Superior temporal gyrus (tissue), 1 donor: ENCODE measurements around the gene PAMR1.
"Not testable (repeated sequence)": the region's sequence is repeated elsewhere in the genome, so short reads cannot be mapped to it uniquely, and the experiment has no call there.

Experiments used
- DNase-seq: peaks from one replicate; pipeline ENCODE4 v3.0.0-alpha.2; 2016; ENCODE audit errors: extremely low spot score

PAMR1 gene

GRCh38 chr11:35545391-35546003 is 20.1 kb upstream of the PAMR1 start:
- no peak for DNase-seq

GRCh38 chr11:35543481-35543880 is 18.1 kb upstream of the PAMR1 start:
- DNase-seq: no peak

GRCh38 chr11:35541621-35542375 is 16.4 kb upstream of the PAMR1 start:
- DNase-seq: no peak

GRCh38 chr11:35540526-35540925 is 15.1 kb upstream of the PAMR1 start:
- DNase-seq: no peak

- no peak for DNase-seq
These were observed 14.4 kb upstream of the PAMR1 start for GRCh38 chr11:35539781-35540281.

- DNase-seq: no peak
These were observed 13.8 kb upstream of the PAMR1 start for GRCh38 chr11:35539256-35539655.

GRCh38 chr11:35536470-35536869 is 11.1 kb upstream of the PAMR1 start:
- DNase-seq: no peak

- no peak for DNase-seq
These were observed 5.8 kb upstream of the PAMR1 start for GRCh38 chr11:35531246-35531645.

GRCh38 chr11:35529971-35530495 is 4.6 kb upstream of the PAMR1 start:
- no peak for DNase-seq

GRCh38 chr11:35526370-35526792 is 965 bp upstream of the PAMR1 start:
- DNase-seq: no peak

- DNase-seq: no peak
These were observed 636 bp downstream of the PAMR1 start for GRCh38 chr11:35524780-35525179.

- no peak for DNase-seq
These were observed 1.6 kb downstream of the PAMR1 start for GRCh38 chr11:35523861-35524260.

GRCh38 chr11:35523331-35523768 is 2.1 kb downstream of the PAMR1 start:
- no peak for DNase-seq

- not testable (repeated sequence) for DNase-seq
These were observed 3.3 kb downstream of the PAMR1 start for GRCh38 chr11:35522091-35522490.

GRCh38 chr11:35520376-35520775 is 5.0 kb downstream of the PAMR1 start:
- DNase-seq: no peak

GRCh38 chr11:35518766-35519165 is 6.7 kb downstream of the PAMR1 start:
- no peak for DNase-seq

- no peak for DNase-seq
These were observed 7.9 kb downstream of the PAMR1 start for GRCh38 chr11:35517481-35517880.

- no peak for DNase-seq
These were observed 9.0 kb downstream of the PAMR1 start for GRCh38 chr11:35516403-35516802.

- DNase-seq: no peak
These were observed 10.2 kb downstream of the PAMR1 start for GRCh38 chr11:35515224-35515623.

GRCh38 chr11:35514481-35514880 is 10.9 kb downstream of the PAMR1 start:
- no peak for DNase-seq

- no peak for DNase-seq
These were observed 13.8 kb downstream of the PAMR1 start for GRCh38 chr11:35511666-35512065.

- no peak for DNase-seq
These were observed 17.7 kb downstream of the PAMR1 start for GRCh38 chr11:35507688-35508087.

- DNase-seq: no peak
These were observed 23.6 kb downstream of the PAMR1 start for GRCh38 chr11:35501776-35502175.
